ENCODE data around the gene WRNIP1. TPM values are rescaled to one million over a fixed set of nuclear protein-coding genes. Genes with fewer than 3 reads are reported as not detected.

The WRNIP1 gene
- total and polyA plus RNA-seq, 2 of the 13 experiments (the other 11 are each of a cell fraction or from before 2014, with no cell fraction given) = 77.7 to 90.3 TPM

- no peak for TF ChIP-seq HMGA1 (CRISPR knock-in tag; conservative IDR thresholded peaks at IDR 0.05)
- no peak for TF ChIP-seq ZNF761 (CRISPR knock-in tag; conservative IDR thresholded peaks at IDR 0.05)
- TF ChIP-seq GMEB2 (CRISPR knock-in tag; IDR thresholded peaks at IDR 0.05; ENCODE audit: low read depth) = no peak
- TF ChIP-seq MYC (CRISPR knock-in tag; IDR thresholded peaks at IDR 0.05; ENCODE audit: borderline replicate concordance) = no peak
- TF ChIP-seq MXI1 (IDR thresholded peaks at IDR 0.05; ENCODE audit: borderline replicate concordance, low read depth, low read length) = no peak
- no peak for TF ChIP-seq ZNF674 (CRISPR knock-in tag; IDR thresholded peaks at IDR 0.05; ENCODE audit: low read depth)
- no peak for TF ChIP-seq FOSL2 (CRISPR knock-in tag; IDR thresholded peaks at IDR 0.05)
- TF ChIP-seq SMARCC2 (IDR thresholded peaks at IDR 0.05) = no peak
- TF ChIP-seq ZNF646 (CRISPR knock-in tag; IDR thresholded peaks at IDR 0.05) = no peak
- TF ChIP-seq MTF1 (CRISPR knock-in tag; IDR thresholded peaks at IDR 0.05) = no peak
- no peak for TF ChIP-seq ZNF569 (CRISPR knock-in tag; IDR thresholded peaks at IDR 0.05; ENCODE audit: borderline replicate concordance)
- TF ChIP-seq SMAD1 (CRISPR knock-in tag; IDR thresholded peaks at IDR 0.05; ENCODE audit: borderline replicate concordance, low read depth) = no peak
- TF ChIP-seq ZNF547 (CRISPR knock-in tag; IDR thresholded peaks at IDR 0.05) = no peak
- TF ChIP-seq ZNF597 (CRISPR knock-in tag; IDR thresholded peaks at IDR 0.05) = no peak
- no peak for TF ChIP-seq ZNF589 (CRISPR knock-in tag; conservative IDR thresholded peaks at IDR 0.05)
- TF ChIP-seq TSC22D2 (CRISPR knock-in tag; IDR thresholded peaks at IDR 0.05; ENCODE audit: borderline replicate concordance) = no peak
- Histone ChIP-seq H3K27me3 (ENCODE audit: control insufficient read depth in 1 of 2, insufficient read depth in 2 of 2, low read length in 2 of 2) (no peaks in the 10 kb centered on the region), H3K27ac (ENCODE audit: extremely low read length, insufficient read depth, low read length) (no peak overlapping the region), H4K20me1 (ENCODE audit: insufficient read depth, low read length) (no peaks in the 10 kb centered on the region), H3K9me3 (ENCODE audit: low read length) (no peaks in the 10 kb centered on the region), H3K36me3 (replicated peaks in 1 of 2; ENCODE audit: control insufficient read depth in 1 of 2, insufficient read depth in 2 of 2, low read length in 2 of 2) (no peaks in the 10 kb centered on the region), H3K79me2 (ENCODE audit: insufficient read depth, low read length) (no peaks in the 10 kb centered on the region), H2AFZ (ENCODE audit: low read length) (no peak overlapping the region), H3K4me3 (replicated peaks in 1 of 3; ENCODE audit: insufficient read depth in 1 of 3, low read depth in 2 of 3, low read length in 3 of 3) (no peak overlapping the region), H3K9ac (ENCODE audit: insufficient read depth, low read depth, low read length) (no peak overlapping the region), H3K4me2 (ENCODE audit: low read depth, low read length) (no peak overlapping the region), H3K4me1 (ENCODE audit: insufficient read depth, low read length) (peaks cover 21% of the 10 kb centered on the region)
- intact Hi-C loops (cut with micrococcal nuclease; ENCODE audit: unreplicated experiment) = no loop called here
- no peak for ATAC-seq
- no peak for DNase-seq (ENCODE audit: low spot score)
- no peak for FAIRE-seq
- POLR2A ChIA-PET = no interaction called here
- CTCF ChIA-PET (ENCODE audit: low intra/inter-chr PET ratio, low total read pairs) = no interaction called here
- WGBS (ENCODE audit: low lambda C conversion rate) = 38% methylated on average over 3 of the region's 3 CpGs
- in situ Hi-C loops (cut with HindIII; ENCODE audit: extremely low pct_ligation_motif_present, low pct_unique_long_range_greater_than_20kb) = no loop called here
- BruUV-seq (replicated peaks) = no TSS peak
These were observed 6.2 kb upstream of the WRNIP1 start for GRCh38 chr6:2758980-2759379.

Measured in HepG2 (cell line).